GM12872 (cell line): ENCODE measurements around the gene ZBTB37.

Source experiments
- CTCF ChIP-seq: IDR thresholded peaks from 3 replicates; pipeline ENCODE4 v1.5.1; 2011; ENCODE audit warnings: low read depth, mild to moderate bottlenecking, low read length, moderate library complexity; ENCODE audit not compliant: insufficient read depth

ZBTB37 gene

GRCh38 chr1:173917149-173917548 lies 49.0 kb downstream of the ZBTB37 start, which contains the start of gene SERPINC1:
TSS of gene SERPINC1 (minus strand) at chr1:173917327. CDS start at chr1:173917259, 68 bp downstream.
- no peak for TF ChIP-seq CTCF

GRCh38 chr1:173917635-173918493 lies 49.7 kb downstream of the ZBTB37 start:
- TF ChIP-seq CTCF, result no peak

GRCh38 chr1:173920861-173921260 lies 52.7 kb downstream of the ZBTB37 start:
- TF ChIP-seq CTCF, result no peak

- TF ChIP-seq CTCF, result no peak
These were observed 57.4 kb downstream of the ZBTB37 start for GRCh38 chr1:173925306-173926242.

- no peak for TF ChIP-seq CTCF
These were observed 66.3 kb downstream of the ZBTB37 start for GRCh38 chr1:173934440-173934839.

GRCh38 chr1:173937062-173937461 lies 68.9 kb downstream of the ZBTB37 start:
- TF ChIP-seq CTCF, result no peak

- no peak for TF ChIP-seq CTCF
These were observed 78.3 kb downstream of the ZBTB37 start for GRCh38 chr1:173946380-173946921.
